Small intestine (tissue), 7 donors: ENCODE measurements around the gene UNC45B. TPM values are rescaled to one million over a fixed set of nuclear protein-coding genes. Genes with fewer than 3 reads are reported as not detected.

Source experiments
- DNase-seq, 2 donors: peaks; one replicate each; pipeline versions ENCODE4 v3.0.0 to v3.0.0-alpha.2; 2013
- FAIRE-seq: peaks from 2 replicates; lab custom pipeline; 2012; peaks lifted over from hg19 to GRCh38; lab: Jason Lieb, UNC
- H3K27ac ChIP-seq, 3 donors: one replicate each; pipeline ENCODE4 v1.5.1; 2013; ENCODE audit warnings: low read length in 2 of 3, mild to moderate bottlenecking in 2 of 3, control low read depth in 1 of 3, inconsistent platforms in 1 of 3, low read depth in 1 of 3, moderate library complexity in 1 of 3
- H3K27me3 ChIP-seq, 3 donors: one replicate each; pipeline ENCODE4 v1.6.1; 2013; ENCODE audit warnings: low read length in 3 of 3, inconsistent platforms in 1 of 3; ENCODE audit not compliant: control insufficient read depth in 3 of 3, insufficient read depth in 3 of 3
- H3K36me3 ChIP-seq, 3 donors: one replicate each; pipeline ENCODE4 v1.6.1; 2013; ENCODE audit warnings: low read length in 3 of 3, inconsistent platforms in 1 of 3, low read depth in 1 of 3, mild to moderate bottlenecking in 1 of 3, moderate library complexity in 1 of 3; ENCODE audit not compliant: control insufficient read depth in 3 of 3, insufficient read depth in 2 of 3
- H3K4me1 ChIP-seq, 3 donors: one replicate each; pipeline ENCODE4 v1.6.1; 2013; ENCODE audit warnings: low read length in 2 of 3, inconsistent platforms in 1 of 3, low read depth in 1 of 3, mild to moderate bottlenecking in 1 of 3, moderate library complexity in 1 of 3; ENCODE audit not compliant: control insufficient read depth in 3 of 3, insufficient read depth in 2 of 3
- H3K4me3 ChIP-seq, 3 donors: one replicate each; pipeline ENCODE4 v1.5.1; 2013; ENCODE audit warnings: low read length in 3 of 3, control low read depth in 1 of 3, inconsistent platforms in 1 of 3, low read depth in 1 of 3, mild to moderate bottlenecking in 1 of 3, moderate library complexity in 1 of 3
- H3K9me3 ChIP-seq, 2 donors: one replicate each; pipeline ENCODE4 v1.6.1; 2013; ENCODE audit warnings: low read depth in 1 of 2, low read length in 1 of 2; ENCODE audit not compliant: control insufficient read depth in 2 of 2, insufficient read depth in 1 of 2
- WGBS, 3 donors: extraction: QIAGEN DNeasy Blood & Tissue Kit; methylation state at CpG; one replicate each; pipeline ENCODE4 v1.1.7; 2013; 5-methylcytosine and 5-hydroxymethylcytosine counted together
- polyA plus RNA-seq, 4 donors: library from polyadenylated mRNA; stranded (reverse) in 3 of 4; unstranded in 1 of 4; fragments of 200-250 nt in 3 of 4; fragments of 120-200 nt in 1 of 4; gene quantifications; one replicate each; pipeline versions ENCODE4 v1.2.1 to v1.2.3, GENCODE V29; 2013
- donor health status: healthy with polysubstance abuse.
- donor health status: control.
- donor health status: control.
- donor health status: Bipolar disorder and iron deficiency.
- donor health status: healthy.

UNC45B gene
- polyA plus RNA-seq, 4 donors: 0.62 TPM; not detected in 3

DNA sequence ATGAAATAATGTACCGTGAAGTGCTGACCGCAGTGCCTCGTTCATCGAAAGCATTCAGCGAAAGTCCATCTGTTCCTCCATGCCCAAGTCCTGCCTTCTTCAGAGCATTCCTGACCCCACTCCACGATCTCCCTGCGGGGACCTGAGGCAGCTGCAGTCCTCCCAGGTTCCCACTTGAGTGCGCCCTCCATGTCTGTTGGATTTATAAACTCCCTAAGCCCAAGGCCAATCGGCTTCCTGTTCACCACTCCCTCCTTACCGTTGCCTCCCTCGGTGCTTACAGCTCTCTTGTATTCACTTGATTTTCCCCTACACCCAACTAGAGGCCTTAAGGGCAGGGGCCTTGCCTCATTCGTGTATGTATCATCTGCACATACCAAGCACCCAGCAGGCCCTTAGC lies 30.8 kb upstream of the UNC45B start:
- no peak overlapping the region for H3K27ac ChIP-seq
- DNase-seq (no peak), FAIRE-seq (no peak)
- H3K27me3 ChIP-seq: no peaks in the 10 kb centered on the region
- H3K9me3 ChIP-seq: no peaks in the 10 kb centered on the region
- peaks cover 0 to 6% (median 0%) of the 10 kb centered on the region in 3 donors for H3K36me3 ChIP-seq
- WGBS, 3 donors: 87 to 93% (median 91%) methylated on average over 12 of the region's 12 CpGs
- H3K4me1 ChIP-seq: peaks cover 0 to 4% (median 3%) of the 10 kb centered on the region in 3 donors
- no peak overlapping the region for H3K4me3 ChIP-seq

DNA sequence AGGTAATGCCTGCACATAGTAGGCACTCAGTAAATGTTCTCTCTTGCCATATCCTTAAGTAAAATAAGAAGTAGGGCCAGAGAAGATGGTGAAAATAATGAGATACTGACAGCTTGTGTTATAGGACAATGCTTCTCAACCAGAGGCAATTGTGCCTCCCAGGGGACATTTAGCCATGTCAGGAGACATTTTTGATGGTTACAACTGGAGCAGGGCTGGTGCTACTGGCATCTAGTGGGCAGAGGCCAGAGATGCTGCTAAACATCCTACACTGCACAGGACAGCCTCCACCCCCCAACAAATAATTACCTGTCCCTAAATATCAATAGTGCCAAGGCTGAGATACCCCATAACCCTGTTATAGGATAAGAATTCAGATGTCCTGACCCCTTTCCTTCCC lies 29.6 kb upstream of the UNC45B start:
- Histone ChIP-seq H3K4me3 (no peak overlapping the region), H3K27ac (no peak overlapping the region), H3K9me3 (no peaks in the 10 kb centered on the region), H3K36me3 (peaks cover 0 to 6% (median 0%) of the 10 kb centered on the region in 3 donors), H3K4me1 (peaks cover 0 to 4% (median 3%) of the 10 kb centered on the region in 3 donors), H3K27me3 (no peaks in the 10 kb centered on the region)
- FAIRE-seq: no peak
- peak in 1 of 2 donors; percentile 20 for DNase-seq

DNA sequence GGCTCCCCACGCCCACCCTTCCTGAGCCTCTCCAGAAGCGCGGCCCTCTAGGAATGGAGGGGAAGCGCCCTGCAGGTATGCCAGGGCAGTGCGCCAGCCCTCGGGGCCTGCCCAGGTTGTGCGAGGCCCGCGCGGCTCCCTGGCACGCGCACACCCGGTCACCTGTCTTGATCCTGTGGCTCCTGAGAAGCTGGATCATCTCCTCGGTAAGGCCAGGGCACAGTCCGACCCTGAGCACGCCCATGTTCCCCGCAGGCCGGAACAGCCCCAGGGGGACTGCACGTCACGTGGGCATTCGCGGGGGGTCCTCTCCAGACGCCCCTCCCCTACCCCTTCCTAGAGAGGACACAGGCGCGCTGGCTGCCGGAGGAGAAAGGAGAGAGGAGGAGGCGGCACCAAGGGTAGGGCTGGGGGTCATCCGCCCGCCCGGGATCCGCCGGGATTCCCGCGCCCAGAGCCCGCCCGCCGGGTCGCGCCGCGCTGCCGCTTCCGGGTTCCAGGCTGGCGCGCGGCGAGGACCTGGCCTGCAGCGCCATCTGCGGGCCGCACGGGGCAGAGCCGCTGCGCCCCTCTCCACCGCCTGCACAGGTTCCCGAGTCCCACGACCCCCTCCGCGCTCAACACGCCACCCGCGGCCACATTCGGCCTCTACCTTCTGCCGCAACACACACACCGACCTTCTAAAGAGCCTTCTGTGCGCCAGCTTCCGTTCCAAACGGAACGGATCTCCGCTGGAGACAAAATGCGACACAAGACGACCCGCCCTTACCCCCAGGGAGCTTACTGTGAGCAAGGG lies 28.0 kb upstream of the UNC45B start, which contains the start of gene RAD51D:
TSS of gene RAD51D (minus strand) at position 491 of the 796 bp plus-strand sequence. CDS start at position 244, 247 bp downstream.
- no peak for FAIRE-seq
- 0 to 1% (median 1%) methylated on average over 38 to 72 of the region's 72 CpGs for WGBS, 3 donors

DNA sequence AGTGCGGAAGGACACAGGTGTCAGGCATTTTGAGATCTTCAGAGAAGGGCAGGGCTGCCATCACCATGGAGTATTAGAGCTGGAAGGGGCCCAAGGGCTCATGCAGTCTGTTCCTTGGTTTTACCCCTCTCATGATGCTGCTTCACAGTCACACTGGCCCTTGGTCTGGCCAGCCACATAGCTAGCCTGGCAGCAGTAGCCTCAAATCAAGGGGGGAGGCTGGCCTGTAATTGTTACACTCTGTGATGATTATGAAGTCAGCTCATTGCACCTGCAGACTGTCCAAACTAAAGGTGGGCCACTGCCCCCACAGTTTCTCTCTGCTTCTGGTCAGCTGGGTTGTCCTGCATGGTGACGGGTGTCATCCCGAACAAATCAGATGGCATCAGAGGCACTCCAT lies 26.3 kb upstream of the UNC45B start, which contains the start of gene FNDC8:
TSS of gene FNDC8 (plus strand) at position 301 of the 400 bp plus-strand sequence. CDS start at position 380, 79 bp downstream.
- H3K4me3 ChIP-seq: no peak within 1 kb of the TSS
- H3K27ac ChIP-seq: no peak within 1 kb of the TSS
- DNase-seq (no peak), FAIRE-seq (no peak)
- 93 to 100% (median 97%) methylated on average over 3 of the region's 3 CpGs for WGBS, 3 donors
- H3K36me3 ChIP-seq: peaks cover 0 to 4% (median 0%) of the 10 kb centered on the region in 3 donors
- no peaks in the 10 kb centered on the region for H3K9me3 ChIP-seq
- H3K4me1 ChIP-seq: peaks cover 0 to 4% (median 3%) of the 10 kb centered on the region in 3 donors
- H3K27me3 ChIP-seq: no peaks in the 10 kb centered on the region

More for the DNA sequence above, 28.0 kb upstream of the UNC45B start, which contains the start of gene RAD51D:
- Histone ChIP-seq H3K27me3 (no peaks in the 10 kb centered on the region), H3K4me1 (peaks cover 0 to 4% (median 3%) of the 10 kb centered on the region in 3 donors), H3K9me3 (no peaks in the 10 kb centered on the region), H3K36me3 (peaks cover 0 to 4% (median 0%) of the 10 kb centered on the region in 3 donors), H3K4me3 (peak within 1 kb of the TSS; percentile 61 to 78 (median 68)), H3K27ac (peak within 1 kb of the TSS; percentile 32 to 78 (median 38))
- DNase-seq: peak; percentile 67 to 91

DNA sequence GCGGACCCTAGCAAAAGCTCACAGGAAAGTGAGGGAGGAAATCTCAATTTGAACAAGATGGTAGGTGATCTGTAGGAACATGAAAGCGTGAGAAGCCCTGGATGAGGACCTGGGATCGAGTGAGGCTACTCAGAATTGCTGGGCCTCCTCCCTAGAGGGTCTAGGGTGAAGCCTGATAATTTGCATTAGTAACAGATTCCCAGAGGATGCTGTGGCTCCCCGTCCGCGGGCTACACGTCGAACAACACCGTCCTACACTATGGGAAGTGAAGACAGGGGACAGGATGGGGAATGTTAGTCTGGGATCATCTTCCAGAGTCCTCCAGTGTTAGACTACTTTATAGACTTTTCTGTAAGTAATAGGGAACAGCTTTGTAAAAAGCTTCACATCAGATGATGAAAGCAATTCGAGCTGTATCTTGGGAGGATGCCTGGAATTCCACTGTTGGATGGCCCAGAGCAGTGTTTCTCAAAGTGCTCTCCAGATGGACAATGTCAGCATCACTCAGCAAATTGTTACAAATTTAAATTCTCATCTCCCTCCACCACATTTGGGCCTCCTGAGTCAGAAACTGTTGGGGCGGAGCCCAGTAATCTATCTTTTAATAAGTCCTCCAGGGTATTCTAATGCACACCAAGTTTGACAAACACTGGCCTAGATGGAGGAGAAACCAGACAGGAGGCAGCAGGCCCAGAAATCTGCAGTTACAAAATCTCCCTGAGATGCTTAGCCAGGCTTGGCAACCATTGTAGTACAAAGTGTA lies 19.7 kb upstream of the UNC45B start:
- DNase-seq (no peak), FAIRE-seq (no peak)
- Histone ChIP-seq H3K9me3 (no peaks in the 10 kb centered on the region), H3K27me3 (no peaks in the 10 kb centered on the region), H3K36me3 (peaks cover 0 to 25% (median 4%) of the 10 kb centered on the region in 3 donors), H3K4me1 (peaks cover 0 to 5% (median 5%) of the 10 kb centered on the region in 3 donors), H3K27ac (no peak overlapping the region), H3K4me3 (no peak overlapping the region)
- 84 to 95% (median 91%) methylated on average over 11 of the region's 11 CpGs for WGBS, 3 donors

DNA sequence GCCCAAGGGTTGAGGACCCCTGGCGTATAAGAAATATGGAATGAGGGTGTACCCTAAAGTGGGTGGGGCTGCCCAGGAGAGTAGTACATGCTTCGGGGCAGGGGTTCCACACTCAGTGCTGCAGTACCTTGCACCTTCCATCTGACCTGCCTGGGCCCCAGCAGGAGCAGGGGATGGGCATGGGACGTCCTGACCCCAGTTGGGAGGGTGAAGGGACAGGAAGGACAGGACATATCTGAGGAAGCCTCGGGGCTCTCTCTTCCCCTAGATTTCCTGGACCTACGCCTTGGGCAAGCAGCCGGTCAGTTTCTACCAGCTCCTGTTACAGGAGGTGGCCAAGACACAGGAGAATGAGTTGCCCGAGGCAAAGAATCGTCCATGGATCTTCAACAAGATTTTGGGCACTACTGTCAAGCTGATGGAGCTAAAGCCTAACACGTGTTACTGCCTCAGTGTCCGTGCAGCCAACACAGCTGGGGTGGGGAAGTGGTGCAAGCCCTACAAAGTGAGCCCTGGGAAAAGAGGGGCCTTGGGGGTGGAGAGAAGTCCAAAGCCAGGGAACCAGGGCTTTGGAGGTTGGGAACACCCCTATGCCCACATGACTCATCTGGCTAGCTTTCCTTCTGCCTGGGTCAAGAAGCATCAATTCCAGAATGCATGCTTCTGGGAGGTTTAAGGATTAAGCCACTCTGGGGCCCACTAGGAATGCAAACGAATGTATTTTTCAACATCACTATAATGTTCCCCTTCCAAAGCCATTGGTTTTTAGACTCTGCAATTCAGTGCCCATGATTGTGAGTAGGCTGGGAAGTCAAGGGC lies 18.3 kb upstream of the UNC45B start:
- 86 to 87% (median 86%) methylated on average over 11 of the region's 11 CpGs for WGBS, 3 donors
- no peaks in the 10 kb centered on the region for H3K27me3 ChIP-seq
- H3K4me1 ChIP-seq: peaks cover 0 to 5% (median 5%) of the 10 kb centered on the region in 3 donors
- DNase-seq: no peak
- H3K9me3 ChIP-seq: no peaks in the 10 kb centered on the region
- peaks cover 0 to 38% (median 9%) of the 10 kb centered on the region in 3 donors for H3K36me3 ChIP-seq
- no peak overlapping the region for H3K4me3 ChIP-seq
- H3K27ac ChIP-seq: no peak overlapping the region
- FAIRE-seq: no peak

DNA sequence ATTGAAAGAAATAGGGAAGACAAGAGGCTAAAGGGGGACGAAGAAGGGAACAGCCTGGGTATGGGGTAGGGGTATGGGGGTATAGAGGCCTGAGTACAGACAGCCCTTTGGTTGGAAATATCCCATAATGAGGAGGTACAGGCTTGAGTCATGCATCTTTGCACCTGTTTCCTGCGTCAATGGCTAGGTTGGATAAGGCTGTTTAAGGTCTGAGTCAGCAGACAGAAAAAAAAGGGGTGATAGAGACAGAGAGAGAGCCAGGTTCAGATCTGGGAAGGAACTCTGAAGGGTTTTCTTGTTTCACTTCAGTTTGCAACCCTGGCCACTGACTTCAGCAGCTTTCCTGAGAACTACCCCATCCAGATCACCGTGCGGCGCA lies 17.7 kb upstream of the UNC45B start:
- WGBS, 3 donors: 84 to 88% (median 87%) methylated on average over 5 of the region's 5 CpGs
- H3K36me3 ChIP-seq: peaks cover 0 to 44% (median 9%) of the 10 kb centered on the region in 3 donors
- DNase-seq (no peak), FAIRE-seq (no peak)
- no peak overlapping the region for H3K4me3 ChIP-seq
- H3K4me1 ChIP-seq: peaks cover 0 to 5% (median 5%) of the 10 kb centered on the region in 3 donors
- no peak overlapping the region for H3K27ac ChIP-seq
- no peaks in the 10 kb centered on the region for H3K27me3 ChIP-seq
- H3K9me3 ChIP-seq: no peaks in the 10 kb centered on the region
